Measurements from ENCODE around the gene DPM3. TPM values are rescaled to one million over a fixed set of nuclear protein-coding genes. Genes with fewer than 3 reads are reported as not detected.

DPM3 gene
- total and polyA plus RNA-seq, 2 of the 4 experiments (the other 2 are of a cell fraction) = 29.0 to 129 TPM

DNA sequence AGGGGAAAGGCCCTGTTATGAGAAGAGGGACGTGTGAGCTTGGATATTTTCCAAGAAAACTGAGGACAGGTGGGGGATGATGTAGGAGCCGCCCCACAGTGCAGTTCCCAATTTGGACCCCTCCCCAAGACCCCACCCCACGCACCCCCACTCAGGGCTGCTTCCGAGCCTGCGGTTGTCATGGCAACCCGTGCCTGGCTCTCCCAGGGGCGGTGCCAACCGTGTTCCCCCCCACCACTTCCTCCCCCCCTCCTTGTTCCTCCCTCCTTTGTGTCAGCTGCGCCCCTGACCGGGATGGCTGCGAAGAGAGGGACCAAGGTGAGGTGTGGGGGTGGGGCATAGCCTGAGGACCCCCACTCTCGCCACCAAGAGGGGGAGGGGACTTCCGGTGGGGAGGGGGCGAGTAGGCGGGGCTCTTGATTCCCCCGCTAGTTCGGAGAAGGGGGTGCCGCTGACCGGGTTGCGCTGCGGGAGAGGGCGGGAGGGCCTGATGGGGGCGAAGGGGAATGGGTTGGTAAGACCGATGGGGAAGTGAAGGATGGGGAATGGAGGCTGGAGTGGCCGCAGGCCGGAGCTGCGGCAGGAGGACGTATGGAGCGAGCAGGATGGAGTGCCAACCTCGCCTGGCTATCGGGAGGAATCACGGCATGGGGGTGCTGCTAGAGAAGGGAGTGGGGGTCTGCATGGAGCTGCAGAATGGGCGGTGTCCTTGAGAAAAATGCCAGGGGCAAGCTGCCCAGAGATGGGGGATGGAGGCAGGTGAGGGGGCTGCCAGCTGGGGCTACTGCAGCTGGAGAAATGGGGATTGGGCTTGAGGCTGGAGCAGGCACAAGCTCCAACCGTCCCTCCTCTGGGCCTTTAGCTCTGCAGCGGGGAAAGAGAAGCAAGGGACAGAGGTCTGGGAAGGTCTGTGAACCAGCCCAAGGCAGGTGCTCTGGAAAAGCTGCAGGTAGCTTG, 34.3 kb upstream of the DPM3 start:
- Histone ChIP-seq H3K4me2 (ENCODE audit: low read depth, low read length) (peak overlapping the region; percentile 94), H3K56ac (ENCODE audit: extremely low read depth, insufficient read depth, low read length) (no peak overlapping the region), H3K23ac (ENCODE audit: low read depth, low read length) (peak overlapping the region; percentile 66; the same call in 1 of the 2 replicates), H3K4me1 (ENCODE audit: control insufficient read depth, insufficient read depth, low read length) (peaks cover 3% of the 10 kb centered on the region), H3K9me1 (ENCODE audit: insufficient read depth, low read length) (peaks cover 2% of the 10 kb centered on the region; the same call in 1 of the 2 replicates), H3K79me1 (ENCODE audit: low read depth in 1 of 2, low read length in 2 of 2) (peaks cover 0 to 46% of the 10 kb centered on the region in 2 experiments; a peak in 3 of 4 replicates), H3K14ac (replicated peaks; ENCODE audit: low read depth, low read length) (peak overlapping the region; percentile 61), H2BK5ac (ENCODE audit: low read depth, low read length, poor library complexity, severe bottlenecking) (no peak overlapping the region), H4K5ac (ENCODE audit: low read depth, low read length) (peak overlapping the region; percentile 92), H3K4ac (ENCODE audit: low read depth, low read length) (peak overlapping the region; percentile 78), H4K8ac (ENCODE audit: low read depth in 2 of 2, low read length in 2 of 2) (peak overlapping the region; percentile 10 to 98), H3K4me3 (ENCODE audit: insufficient read depth, low read depth, low read length) (peak overlapping the region; percentile 81), H4K91ac (ENCODE audit: insufficient read depth, low read depth, low read length) (peak overlapping the region; percentile 77; the same call in 1 of the 2 replicates), H3K9me3 (ENCODE audit: control insufficient read depth, insufficient read depth, low read length) (no peaks in the 10 kb centered on the region), H2AFZ (replicated peaks; ENCODE audit: low read length, poor library complexity) (peak overlapping the region; percentile 96), H2AK9ac (replicated peaks; ENCODE audit: low read depth, low read length, poor library complexity) (peak overlapping the region; percentile 96), H2BK20ac (ENCODE audit: low read depth, low read length) (no peak overlapping the region), H3K18ac (ENCODE audit: low read depth, low read length) (no peak overlapping the region; the same call in 1 of the 2 replicates), H3K27me3 (ENCODE audit: control insufficient read depth, insufficient read depth, low read length) (no peaks in the 10 kb centered on the region), H3K9ac (ENCODE audit: low read depth, low read length) (peak overlapping the region; percentile 67), H2AK5ac (ENCODE audit: low read depth, low read length) (peak overlapping the region; percentile 84), H2BK120ac (ENCODE audit: low read depth, low read length) (peak overlapping the region; percentile 20; the same call in 1 of the 2 replicates), H3K36me3 (ENCODE audit: control insufficient read depth, insufficient read depth, low read length) (peaks cover 33% of the 10 kb centered on the region), H4K20me1 (ENCODE audit: insufficient read depth, low read length) (no peaks in the 10 kb centered on the region), H3K27ac (ENCODE audit: insufficient read depth, low read length) (peak overlapping the region; percentile 59), H2BK15ac (ENCODE audit: low read depth, low read length) (no peak overlapping the region)
- dilution Hi-C loops (cut with HindIII; ENCODE audit: low sequenced_read_pairs, unreplicated experiment) (no loop called here), intact Hi-C loops (cut with micrococcal nuclease) (loop anchor here (10.0 kb wide), 2 partner anchors 200 to 420 kb away; partner anchors contain the start of genes CKS1B and SHC1), in situ Hi-C loops (cut with MboI; ENCODE audit: low sequenced_read_pairs) (no loop called here)
- peak; percentile 3; the same call in 1 of the 2 replicates for ATAC-seq (ENCODE audit: low read depth)
- 8% methylated on average over 17 of the region's 35 CpGs; no CpG with 5 or more reads in 1 of the 2 experiments for WGBS, 2 experiments (ENCODE audit: extremely low coverage in 2 of 2, insufficient read length in 1 of 2)
- DNase-seq = peak; percentile 15
- POLR2A ChIA-PET (ENCODE audit: unreplicated experiment) = no interaction called here
- CTCF ChIA-PET = interaction anchor here (0.5 to 1.5 kb wide), 3 partner anchors 19 to 85 kb away, joined by 4 to 6 read pairs (median 5); partner anchors contain the start of gene THBS3
- no TSS peak for BruUV-seq (replicated peaks)
- TF ChIP-seq CTCF (conservative IDR thresholded peaks at IDR 0.05; ENCODE audit: low read depth, low read length) = no peak
- TF ChIP-seq RCOR1 (IDR thresholded peaks at IDR 0.05; ENCODE audit: insufficient replicate concordance, low read length) = no peak
- TF ChIP-seq USF2 (IDR thresholded peaks at IDR 0.05; ENCODE audit: low read depth, low read length) = no peak
- no peak for TF ChIP-seq MXI1 (IDR thresholded peaks at IDR 0.05; ENCODE audit: borderline replicate concordance, low read depth, low read length)
- no peak; the same call in 1 of the 2 replicates for TF ChIP-seq MAZ (IDR thresholded peaks at IDR 0.05; ENCODE audit: borderline replicate concordance, low read depth, low read length)
- TF ChIP-seq ELK1 (IDR thresholded peaks at IDR 0.05; ENCODE audit: borderline replicate concordance, low read depth, low read length) = no peak
- no peak for TF ChIP-seq FOS (IDR thresholded peaks at IDR 0.05; ENCODE audit: low read depth, low read length)
- no peak for TF ChIP-seq CHD1 (IDR thresholded peaks at IDR 0.05; ENCODE audit: low read depth, low read length)
- TF ChIP-seq CEBPB (IDR thresholded peaks at IDR 0.05; ENCODE audit: low read depth, low read length) = no peak
- TF ChIP-seq NFE2L2 (IDR thresholded peaks at IDR 0.05; ENCODE audit: low read depth, low read length) = no peak
- TF ChIP-seq RFX5 (IDR thresholded peaks at IDR 0.05; ENCODE audit: low read depth, low read length) = no peak
- TF ChIP-seq MAFK (IDR thresholded peaks at IDR 0.05; ENCODE audit: low read depth, low read length) = no peak
